ENCODE data around the gene IGSF21. TPM values are rescaled to one million over a fixed set of nuclear protein-coding genes. Genes with fewer than 3 reads are reported as not detected.

Gene IGSF21
- total RNA-seq, 5 donors from 2014 or later (not counting 1 experiment from before 2014, with no cell fraction given): not detected

DNA sequence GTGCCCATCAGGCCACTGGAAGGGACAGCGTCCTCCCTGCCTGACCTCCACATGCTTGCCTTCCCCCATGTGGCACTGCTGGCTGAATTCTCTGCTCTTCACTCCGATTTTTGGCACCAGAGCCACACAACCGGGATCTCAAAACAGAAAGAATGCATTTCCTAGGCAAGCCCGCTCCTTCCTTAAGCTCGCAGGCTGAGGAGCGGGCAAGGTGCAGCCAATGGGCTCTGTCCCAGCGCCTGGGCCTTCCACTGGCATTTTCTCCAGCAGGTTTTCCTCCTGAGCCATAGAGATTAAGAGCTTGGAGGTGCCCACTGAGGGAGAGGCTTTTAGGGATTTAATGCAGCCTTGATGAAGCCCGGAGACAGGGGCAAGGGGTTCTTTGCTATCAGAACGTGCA, 158.0 kb downstream of the IGSF21 start:
- CTCF ChIA-PET: no interaction called here
- H3K27ac ChIP-seq (ENCODE audit: low read length): no peak overlapping the region
- POLR2A ChIA-PET: no interaction called here
- H3K27me3 Mint-ChIP-seq: peaks cover 9 to 13% of the 10 kb centered on the region in 2 donors
- no peaks in the 10 kb centered on the region for H3K36me3 Mint-ChIP-seq
- no peak for ATAC-seq (replicated peaks in 1 of 4)
- H3K4me1 Mint-ChIP-seq: no peaks in the 10 kb centered on the region
- H3K4me1 ChIP-seq (ENCODE audit: control insufficient read depth in 1 of 2, extremely low read depth in 1 of 2, insufficient read depth in 2 of 2, low read length in 2 of 2): no peaks in the 10 kb centered on the region
- H3K27me3 ChIP-seq (replicated peaks in 1 of 2; ENCODE audit: control insufficient read depth in 2 of 2, extremely low read depth in 1 of 2, insufficient read depth in 2 of 2, low read length in 1 of 2): peaks cover 0 to 28% of the 10 kb centered on the region in 2 experiments
- no peaks in the 10 kb centered on the region for H3K36me3 ChIP-seq (ENCODE audit: control insufficient read depth in 2 of 2, extremely low read depth in 1 of 2, insufficient read depth in 1 of 2, low read length in 1 of 2)
- no peaks in the 10 kb centered on the region for H3K9me3 ChIP-seq
- no peak for DNase-seq
- H3K9me3 Mint-ChIP-seq: no peaks in the 10 kb centered on the region
- no peak overlapping the region for H3K4me3 ChIP-seq (ENCODE audit: control insufficient read depth in 1 of 2, extremely low read depth in 1 of 2, low read length in 1 of 2)
- 74% methylated on average over 7 of the region's 9 CpGs for WGBS (ENCODE audit: insufficient coverage)
- H3K27ac Mint-ChIP-seq: no peak overlapping the region
- no peak overlapping the region for H3K4me3 Mint-ChIP-seq

DNA sequence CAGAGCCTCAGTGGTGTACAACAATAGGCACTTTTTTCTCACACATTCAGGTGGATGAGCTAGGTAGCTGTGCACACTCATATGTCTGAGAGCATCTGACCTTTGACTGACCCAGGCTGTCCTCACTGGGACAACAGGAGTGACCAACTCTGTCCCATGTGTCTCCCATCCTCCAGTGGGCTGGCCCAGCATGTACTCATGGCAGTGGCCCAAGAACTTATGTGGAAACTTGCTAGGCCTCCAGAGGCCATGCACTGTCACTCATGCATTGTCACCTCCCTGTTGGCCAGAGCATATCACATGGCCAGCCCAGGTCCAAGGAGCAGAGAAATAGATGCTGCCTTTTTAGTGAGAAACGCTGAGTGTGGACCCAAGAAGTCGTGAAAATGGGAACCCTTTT, 158.8 kb downstream of the IGSF21 start:
- WGBS (ENCODE audit: insufficient coverage): 71% methylated on average over 2 of the region's 2 CpGs
- Histone ChIP-seq H3K36me3 (ENCODE audit: control insufficient read depth in 2 of 2, extremely low read depth in 1 of 2, insufficient read depth in 1 of 2, low read length in 1 of 2) (no peaks in the 10 kb centered on the region), H3K4me1 (ENCODE audit: control insufficient read depth in 1 of 2, extremely low read depth in 1 of 2, insufficient read depth in 2 of 2, low read length in 2 of 2) (no peaks in the 10 kb centered on the region), H3K27ac (ENCODE audit: low read length) (no peak overlapping the region), H3K4me3 (ENCODE audit: control insufficient read depth in 1 of 2, extremely low read depth in 1 of 2, low read length in 1 of 2) (no peak overlapping the region), H3K9me3 (no peaks in the 10 kb centered on the region), H3K27me3 (replicated peaks in 1 of 2; ENCODE audit: control insufficient read depth in 2 of 2, extremely low read depth in 1 of 2, insufficient read depth in 2 of 2, low read length in 1 of 2) (peaks cover 0 to 23% of the 10 kb centered on the region in 2 experiments)
- Mint-ChIP-seq H3K36me3 (no peaks in the 10 kb centered on the region), H3K4me1 (no peaks in the 10 kb centered on the region), H3K27me3 (peaks cover 6 to 13% of the 10 kb centered on the region in 2 donors), H3K9me3 (no peaks in the 10 kb centered on the region), H3K27ac (no peak overlapping the region), H3K4me3 (no peak overlapping the region)
- ChIA-PET POLR2A (no interaction called here), CTCF (no interaction called here)
- DNase-seq (no peak), ATAC-seq (replicated peaks in 1 of 4) (no peak)

DNA sequence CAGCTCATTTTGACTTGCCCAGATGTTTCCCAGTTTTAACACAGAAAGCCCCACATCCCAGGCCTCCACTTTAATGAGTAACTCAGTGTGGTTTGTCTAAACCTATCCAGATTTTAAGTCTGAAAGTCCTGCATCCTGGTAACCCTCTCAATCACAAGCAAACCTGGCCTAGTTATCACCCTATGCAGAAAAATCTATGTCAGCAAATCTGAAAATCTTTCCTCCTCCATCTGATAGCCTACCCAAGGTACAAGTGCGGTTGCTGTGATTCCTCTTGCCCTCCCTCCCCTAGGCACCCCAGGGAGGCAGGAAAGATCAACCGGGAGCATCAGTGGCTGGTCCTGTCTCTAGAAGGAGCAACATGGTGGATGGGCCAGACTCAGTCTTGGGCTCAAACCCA, 163.7 kb downstream of the IGSF21 start:
- no peak overlapping the region for H3K4me3 Mint-ChIP-seq
- WGBS (ENCODE audit: insufficient coverage): 96% methylated on average over 2 of the region's 2 CpGs
- H3K27ac Mint-ChIP-seq: no peak overlapping the region
- H3K36me3 Mint-ChIP-seq: no peaks in the 10 kb centered on the region
- no peaks in the 10 kb centered on the region for H3K4me1 ChIP-seq (ENCODE audit: control insufficient read depth in 1 of 2, extremely low read depth in 1 of 2, insufficient read depth in 2 of 2, low read length in 2 of 2)
- peaks cover 0 to 29% of the 10 kb centered on the region in 2 experiments for H3K27me3 ChIP-seq (replicated peaks in 1 of 2; ENCODE audit: control insufficient read depth in 2 of 2, extremely low read depth in 1 of 2, insufficient read depth in 2 of 2, low read length in 1 of 2)
- H3K27me3 Mint-ChIP-seq: peaks cover 22 to 23% of the 10 kb centered on the region in 2 donors
- H3K27ac ChIP-seq (ENCODE audit: low read length): no peak overlapping the region
- POLR2A ChIA-PET: no interaction called here
- no peaks in the 10 kb centered on the region for H3K9me3 ChIP-seq
- no peaks in the 10 kb centered on the region for H3K9me3 Mint-ChIP-seq
- H3K4me3 ChIP-seq (ENCODE audit: control insufficient read depth in 1 of 2, extremely low read depth in 1 of 2, low read length in 1 of 2): no peak overlapping the region
- DNase-seq: no peak
- H3K36me3 ChIP-seq (ENCODE audit: control insufficient read depth in 2 of 2, extremely low read depth in 1 of 2, insufficient read depth in 1 of 2, low read length in 1 of 2): no peaks in the 10 kb centered on the region
- CTCF ChIA-PET: no interaction called here
- no peaks in the 10 kb centered on the region for H3K4me1 Mint-ChIP-seq
- no peak for ATAC-seq (replicated peaks in 1 of 4)

DNA sequence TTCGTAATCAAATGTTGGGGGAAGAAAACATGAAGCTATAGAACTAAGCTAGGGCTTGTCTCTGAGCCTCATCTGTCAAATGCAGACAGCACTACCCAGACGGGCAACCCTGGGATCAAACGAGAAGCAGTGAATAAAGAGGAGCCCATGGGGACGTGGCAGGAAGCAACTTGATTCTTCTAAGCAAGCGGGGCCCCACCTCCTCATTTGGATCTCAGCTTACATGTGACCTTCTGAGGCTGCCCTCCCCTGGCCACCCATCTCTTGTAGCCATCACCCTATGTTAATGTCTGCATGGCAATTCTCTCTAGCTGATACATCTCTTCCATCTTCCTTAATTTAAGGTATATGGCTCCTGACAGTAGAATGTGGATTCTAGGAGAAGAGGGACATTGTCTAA, 171.3 kb downstream of the IGSF21 start:
- H3K9me3 ChIP-seq: no peaks in the 10 kb centered on the region
- ChIA-PET CTCF (no interaction called here), POLR2A (no interaction called here)
- no peaks in the 10 kb centered on the region for H3K4me1 ChIP-seq (ENCODE audit: control insufficient read depth in 1 of 2, extremely low read depth in 1 of 2, insufficient read depth in 2 of 2, low read length in 2 of 2)
- no peak overlapping the region for H3K27ac Mint-ChIP-seq
- no peak overlapping the region for H3K4me3 ChIP-seq (ENCODE audit: control insufficient read depth in 1 of 2, extremely low read depth in 1 of 2, low read length in 1 of 2)
- no peak overlapping the region for H3K27ac ChIP-seq (ENCODE audit: low read length)
- DNase-seq: no peak
- ATAC-seq (replicated peaks in 1 of 4): no peak
- no peaks in the 10 kb centered on the region for H3K9me3 Mint-ChIP-seq
- 32% methylated on average over 5 of the region's 5 CpGs for WGBS (ENCODE audit: insufficient coverage)
- H3K4me1 Mint-ChIP-seq: no peaks in the 10 kb centered on the region
- peaks cover 28 to 34% of the 10 kb centered on the region in 2 donors for H3K27me3 Mint-ChIP-seq
- no peaks in the 10 kb centered on the region for H3K36me3 ChIP-seq (ENCODE audit: control insufficient read depth in 2 of 2, extremely low read depth in 1 of 2, insufficient read depth in 1 of 2, low read length in 1 of 2)
- no peak overlapping the region for H3K4me3 Mint-ChIP-seq
- H3K27me3 ChIP-seq (replicated peaks in 1 of 2; ENCODE audit: control insufficient read depth in 2 of 2, extremely low read depth in 1 of 2, insufficient read depth in 2 of 2, low read length in 1 of 2): peaks cover 0 to 39% of the 10 kb centered on the region in 2 experiments
- no peaks in the 10 kb centered on the region for H3K36me3 Mint-ChIP-seq

DNA sequence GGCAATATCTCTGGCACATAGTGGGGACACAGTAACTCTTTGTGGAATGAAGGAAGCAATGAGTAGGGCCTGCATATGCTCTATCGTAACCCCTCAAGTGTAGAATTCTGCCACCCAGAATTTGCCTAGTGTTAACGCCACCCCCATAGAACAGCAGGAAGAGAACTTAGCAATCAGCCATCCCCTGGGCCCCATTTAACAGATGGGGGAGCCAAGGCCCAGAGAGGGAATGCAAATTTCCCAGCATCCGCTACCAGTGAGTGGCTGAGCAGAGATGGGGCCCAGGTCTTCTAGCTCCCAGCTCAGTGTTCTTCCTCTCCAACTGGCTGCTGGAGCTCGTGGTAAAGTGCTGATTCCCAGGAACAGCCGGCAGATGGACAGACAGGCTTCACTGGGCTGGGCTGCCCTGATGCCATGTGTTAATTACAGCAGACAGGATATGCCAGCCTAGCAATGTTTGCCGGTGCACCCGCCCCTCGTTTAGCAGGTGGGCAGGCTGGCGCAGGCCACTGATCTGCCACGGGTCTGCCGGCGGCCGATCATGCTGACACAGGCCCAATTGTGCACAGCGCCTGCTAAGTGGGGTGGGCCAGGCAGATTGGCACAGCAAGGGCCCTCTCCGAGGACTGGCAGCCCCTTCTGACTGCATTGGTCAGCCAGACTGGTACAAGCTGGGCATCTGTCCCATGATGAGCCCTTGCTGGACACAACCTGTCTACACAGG, 171.9 kb downstream of the IGSF21 start:
- no peak for DNase-seq
- H3K27me3 Mint-ChIP-seq: peaks cover 27 to 32% of the 10 kb centered on the region in 2 donors
- H3K9me3 Mint-ChIP-seq: no peaks in the 10 kb centered on the region
- no peaks in the 10 kb centered on the region for H3K9me3 ChIP-seq
- peaks cover 0 to 39% of the 10 kb centered on the region in 2 experiments for H3K27me3 ChIP-seq (replicated peaks in 1 of 2; ENCODE audit: control insufficient read depth in 2 of 2, extremely low read depth in 1 of 2, insufficient read depth in 2 of 2, low read length in 1 of 2)
- no peaks in the 10 kb centered on the region for H3K36me3 ChIP-seq (ENCODE audit: control insufficient read depth in 2 of 2, extremely low read depth in 1 of 2, insufficient read depth in 1 of 2, low read length in 1 of 2)
- no peak for ATAC-seq (replicated peaks in 1 of 4)
- H3K27ac ChIP-seq (ENCODE audit: low read length): no peak overlapping the region
- ChIA-PET POLR2A (no interaction called here), CTCF (no interaction called here)
- H3K36me3 Mint-ChIP-seq: no peaks in the 10 kb centered on the region
- H3K4me3 ChIP-seq (ENCODE audit: control insufficient read depth in 1 of 2, extremely low read depth in 1 of 2, low read length in 1 of 2): no peak overlapping the region
- no peak overlapping the region for H3K4me3 Mint-ChIP-seq
- WGBS (ENCODE audit: insufficient coverage): 83% methylated on average over 13 of the region's 15 CpGs
- H3K4me1 ChIP-seq (ENCODE audit: control insufficient read depth in 1 of 2, extremely low read depth in 1 of 2, insufficient read depth in 2 of 2, low read length in 2 of 2): no peaks in the 10 kb centered on the region
- no peak overlapping the region for H3K27ac Mint-ChIP-seq
- H3K4me1 Mint-ChIP-seq: no peaks in the 10 kb centered on the region

DNA sequence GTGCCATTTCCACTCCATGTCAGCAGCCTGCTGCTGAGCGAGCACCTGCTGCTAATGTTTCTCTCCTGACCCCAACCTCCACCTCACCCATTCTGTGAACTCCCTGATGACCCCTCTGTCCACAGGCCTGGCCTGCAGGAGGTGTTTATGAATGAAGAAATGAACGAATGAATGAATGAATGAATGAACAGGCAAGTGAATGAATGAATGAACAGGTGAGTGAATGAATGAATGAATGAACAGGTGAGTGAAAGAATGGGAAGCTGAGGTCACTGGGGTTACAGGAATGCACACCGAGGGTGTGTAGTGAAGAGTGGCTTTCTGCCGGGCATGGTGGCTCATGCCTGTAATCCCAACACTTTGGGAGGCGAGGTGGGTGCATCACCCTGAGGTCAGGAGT, 173.4 kb downstream of the IGSF21 start:
- H3K27me3 ChIP-seq (replicated peaks in 1 of 2; ENCODE audit: control insufficient read depth in 2 of 2, extremely low read depth in 1 of 2, insufficient read depth in 2 of 2, low read length in 1 of 2): peaks cover 0 to 42% of the 10 kb centered on the region in 2 experiments
- no peak for DNase-seq
- no peaks in the 10 kb centered on the region for H3K9me3 ChIP-seq
- POLR2A ChIA-PET: no interaction called here
- H3K36me3 ChIP-seq (ENCODE audit: control insufficient read depth in 2 of 2, extremely low read depth in 1 of 2, insufficient read depth in 1 of 2, low read length in 1 of 2): no peaks in the 10 kb centered on the region
- no peaks in the 10 kb centered on the region for H3K9me3 Mint-ChIP-seq
- H3K27ac ChIP-seq (ENCODE audit: low read length): no peak overlapping the region
- WGBS (ENCODE audit: insufficient coverage): 65% methylated on average over 4 of the region's 5 CpGs
- H3K4me3 Mint-ChIP-seq: no peak overlapping the region
- H3K27ac Mint-ChIP-seq: no peak overlapping the region
- no peak for ATAC-seq (replicated peaks in 1 of 4)
- CTCF ChIA-PET: no interaction called here
- no peaks in the 10 kb centered on the region for H3K4me1 Mint-ChIP-seq
- no peak overlapping the region for H3K4me3 ChIP-seq (ENCODE audit: control insufficient read depth in 1 of 2, extremely low read depth in 1 of 2, low read length in 1 of 2)
- H3K36me3 Mint-ChIP-seq: no peaks in the 10 kb centered on the region
- no peaks in the 10 kb centered on the region for H3K4me1 ChIP-seq (ENCODE audit: control insufficient read depth in 1 of 2, extremely low read depth in 1 of 2, insufficient read depth in 2 of 2, low read length in 2 of 2)
- H3K27me3 Mint-ChIP-seq: peaks cover 29% of the 10 kb centered on the region in 2 donors

Measured in T-cell (primary cell).